Left cardiac atrium (tissue), 4 donors: ENCODE measurements around the gene GIPC3. TPM values are rescaled to one million over a fixed set of nuclear protein-coding genes. Genes with fewer than 3 reads are reported as not detected.
"Not testable (repeated sequence)": the region's sequence is repeated elsewhere in the genome, so short reads cannot be mapped to it uniquely, and the experiment has no call there.

Experiments
- ATAC-seq, 2 donors: fragments of 200-7000 bp; cut with Tn5 transposase; one replicate each; pipeline ENCODE4 v1.9.1; 2020; ENCODE audit warnings: mild to moderate bottlenecking in 2 of 2, moderate library complexity in 2 of 2
- DNase-seq: peaks from one replicate; pipeline ENCODE4 v3.0.0-alpha.2; 2020
- intact Hi-C, 2 donors: fragments of 100-400 bp; cut with DNase I; formaldehyde crosslinking; loops; one replicate each; pipeline versions ENCODE4 v1.14.1 to v1.15.1; 2022 to 2023
- total RNA-seq, 2 donors: library from RNA; stranded (reverse); fragmentation: NEBNext Ultra II Directional; extraction: Animal tissue kit (Norgen Biotek cat#: 25700); gene quantifications; one replicate each; pipeline ENCODE4 v1.2.1, GENCODE V29; 2021
- donor health status: DM: no; HTN: yes; CAD: no.
- donor health status: DM: no; HTN: yes; CAD: no; lungs with severe emphysema.
- donor health status: DM: yes; HTN: yes; CAD: no.
- donor health status: Dilated cardiomyopathy.

The GIPC3 gene
- total RNA-seq, 2 donors from 2014 or later: 1.5 to 1.6 TPM

DNA sequence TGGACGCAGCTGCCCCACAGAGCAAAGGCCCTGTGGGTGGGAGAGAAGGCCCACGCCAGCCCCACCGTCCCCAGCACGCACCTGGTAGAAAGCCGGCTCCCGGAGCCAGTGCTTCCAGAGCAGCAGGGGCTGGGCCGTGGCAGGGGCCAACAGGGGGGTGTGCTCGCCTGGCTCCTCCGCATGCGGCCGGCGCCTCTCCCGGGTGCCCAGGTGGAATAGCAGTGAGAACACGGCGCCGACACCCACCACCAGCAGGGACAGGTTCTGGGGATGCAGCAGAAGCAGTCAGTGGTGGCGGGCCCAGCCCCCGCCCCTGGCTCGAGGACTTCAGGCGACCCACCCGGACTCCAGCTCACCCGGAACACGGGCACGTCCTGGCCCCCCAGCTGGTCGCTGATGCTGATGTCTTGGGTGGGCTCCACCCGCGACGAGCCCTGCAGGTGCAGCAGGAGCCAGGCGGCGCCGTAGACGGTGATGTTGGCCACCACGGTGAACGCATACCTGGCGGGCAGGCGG, 37.5 kb upstream of the GIPC3 start:
- ATAC-seq (no peak), DNase-seq (no peak)
- intact Hi-C loops: loop anchor here (10.0 kb wide), 1 partner anchor 157 kb away; the partner anchor contains the start of genes PIP5K1C (in 2 of the 2) and TJP3 (in 2 of the 2)

DNA sequence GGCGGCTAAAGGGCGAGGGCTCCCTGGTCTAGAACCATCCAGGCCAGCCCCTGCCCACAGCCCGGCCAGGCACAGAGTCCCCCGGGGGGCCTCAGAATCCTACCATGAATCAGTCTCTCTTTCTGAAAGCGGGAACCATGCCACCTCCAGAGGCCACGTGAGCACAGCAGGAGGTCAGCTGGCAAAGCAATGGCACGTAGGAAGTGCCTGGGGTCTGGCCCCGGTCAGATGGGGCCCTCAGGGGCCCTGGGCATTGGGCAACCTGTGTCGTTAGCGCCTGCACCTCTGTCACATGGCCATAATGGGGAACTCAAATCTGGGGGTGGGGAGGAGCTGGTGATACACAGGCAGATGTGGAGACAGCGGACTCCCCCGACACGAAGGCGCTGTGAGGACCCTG, 36.7 kb upstream of the GIPC3 start:
- intact Hi-C loops: loop anchor here (10.0 kb wide), 1 partner anchor 156 kb away; the partner anchor contains the start of genes PIP5K1C (in 2 of the 2) and TJP3 (in 2 of the 2)
- ATAC-seq (no peak), DNase-seq (no peak)

DNA sequence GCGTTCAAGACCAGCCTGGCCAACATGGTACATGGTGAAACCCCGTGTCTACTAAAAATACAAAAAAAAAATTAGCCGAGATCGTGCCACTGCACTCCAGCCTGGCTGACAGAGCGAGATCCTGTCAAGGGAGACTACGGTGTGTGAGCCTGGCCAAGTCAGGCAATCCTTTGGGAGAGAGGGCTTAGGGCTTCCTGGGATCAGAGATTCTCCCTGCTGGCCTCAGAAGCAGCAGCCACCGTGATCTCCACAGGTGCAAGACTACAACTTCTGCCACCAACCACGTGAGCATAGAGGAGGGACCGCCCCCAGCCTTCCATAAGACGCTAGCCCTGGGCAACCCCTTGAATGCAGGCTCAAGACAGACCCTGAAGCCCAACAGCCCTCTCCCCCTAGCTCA, 35.5 kb upstream of the GIPC3 start:
- DNase-seq (no peak), ATAC-seq (no peak)
- intact Hi-C loops: loop anchor here (10.0 kb wide), 1 partner anchor 155 kb away; the partner anchor contains the start of genes PIP5K1C (in 2 of the 2) and TJP3 (in 2 of the 2)

DNA sequence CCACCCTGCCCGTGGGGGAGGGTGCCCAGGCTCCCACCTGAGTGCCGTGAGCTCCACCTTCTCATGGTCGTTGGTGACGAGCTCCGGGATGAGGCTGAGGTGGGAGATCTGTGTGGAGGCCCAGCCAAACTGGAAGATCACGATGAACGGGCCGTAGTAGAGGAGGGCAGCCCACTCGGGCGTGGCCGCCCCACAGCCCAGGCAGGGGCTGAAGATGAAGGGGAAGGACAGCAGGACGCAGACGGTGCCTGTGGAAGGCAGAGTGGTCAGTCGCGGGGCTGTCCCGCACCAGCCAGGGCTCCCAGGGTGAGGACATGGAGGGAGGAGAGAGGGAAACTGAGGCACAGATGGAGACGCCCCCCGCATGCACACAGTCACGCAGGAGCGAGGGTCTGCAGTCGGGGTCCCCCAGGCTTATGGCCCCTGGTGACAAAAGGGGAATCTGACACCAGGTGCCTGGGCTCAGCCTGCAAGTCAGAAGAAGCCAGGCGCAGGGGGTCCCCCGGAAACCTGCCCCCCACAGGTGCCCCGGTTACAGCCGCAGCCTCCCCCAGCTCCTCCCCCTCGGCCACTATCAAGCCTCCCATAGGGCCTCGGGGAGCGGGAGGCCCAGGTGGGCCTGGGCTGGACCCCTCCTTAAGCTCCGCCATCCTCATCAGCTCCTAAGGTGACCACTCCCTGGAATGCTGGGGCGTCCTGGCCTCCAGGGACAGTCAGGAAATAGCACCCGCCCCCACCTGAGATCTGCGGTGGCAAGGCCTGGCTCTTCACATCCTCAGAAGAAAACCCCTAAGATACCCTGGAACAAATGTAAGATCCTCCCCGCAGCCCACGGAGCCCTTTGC, 34.1 kb upstream of the GIPC3 start:
- DNase-seq: no peak
- intact Hi-C loops: no loop called here

DNA sequence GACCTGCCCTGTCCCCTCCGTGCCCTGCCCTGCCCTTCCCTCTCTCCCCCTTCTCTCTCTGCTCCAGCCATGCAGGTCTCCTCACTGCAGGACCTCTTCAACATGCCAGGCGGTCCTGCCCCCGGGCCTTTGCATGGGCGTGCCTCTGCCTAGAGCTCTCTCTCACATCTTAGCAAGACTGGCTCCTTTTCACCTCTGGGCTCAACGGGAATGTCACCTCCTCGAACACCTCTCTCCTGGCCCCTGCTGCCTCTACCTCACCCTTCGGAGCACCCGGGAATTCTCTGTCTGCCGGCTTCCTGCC, 33.5 kb upstream of the GIPC3 start:
- intact Hi-C loops: no loop called here
- ATAC-seq (no peak), DNase-seq (no peak)

More for the DNA sequence above, 34.1 kb upstream of the GIPC3 start:
- ATAC-seq: no peak

DNA sequence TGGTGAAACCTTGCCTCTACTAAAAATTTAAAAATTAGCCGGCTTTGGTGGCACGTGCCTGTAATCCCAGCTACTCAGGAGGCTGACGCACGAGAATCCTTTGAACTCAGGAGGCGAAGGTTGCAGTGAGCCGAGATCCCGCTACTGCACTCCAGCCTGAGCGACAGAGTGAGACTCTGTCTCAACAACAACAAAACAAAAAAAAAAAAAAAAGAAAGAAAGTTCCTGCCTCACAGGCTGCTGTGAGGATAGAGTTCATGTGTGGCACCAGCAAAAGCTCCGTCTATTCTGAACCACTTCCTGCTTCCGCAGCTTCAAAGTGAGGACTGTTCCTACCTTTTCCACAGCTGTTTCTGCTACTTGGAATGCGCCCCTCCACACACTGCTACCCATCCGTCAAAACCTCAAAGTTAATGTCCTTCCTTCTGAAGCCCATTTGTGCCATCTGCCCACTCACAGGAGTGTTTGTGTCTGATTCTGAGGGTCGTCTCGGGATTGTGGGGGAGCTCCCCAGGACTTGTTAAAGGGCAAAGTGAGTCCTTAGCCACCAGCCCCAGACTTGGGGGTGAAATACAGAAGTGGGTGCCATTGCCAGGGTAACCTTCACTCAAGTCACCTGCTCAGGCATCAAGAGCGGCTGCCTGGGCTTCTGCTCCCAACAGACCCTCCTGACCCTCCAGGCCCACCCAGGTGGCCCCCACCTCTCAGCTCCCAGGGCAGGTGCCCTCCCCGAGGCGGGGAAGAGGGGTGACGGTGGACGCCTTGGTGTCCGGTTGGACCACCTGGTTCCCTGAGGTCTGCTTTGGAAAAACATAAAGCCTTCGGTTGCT, 30.8 kb upstream of the GIPC3 start:
- ATAC-seq (no peak), DNase-seq (no peak)
- intact Hi-C loops: loop anchor here in 1 of 2 donors (5.0 kb wide), 1 partner anchor 63 kb away; no protein-coding TSS in a partner anchor

DNA sequence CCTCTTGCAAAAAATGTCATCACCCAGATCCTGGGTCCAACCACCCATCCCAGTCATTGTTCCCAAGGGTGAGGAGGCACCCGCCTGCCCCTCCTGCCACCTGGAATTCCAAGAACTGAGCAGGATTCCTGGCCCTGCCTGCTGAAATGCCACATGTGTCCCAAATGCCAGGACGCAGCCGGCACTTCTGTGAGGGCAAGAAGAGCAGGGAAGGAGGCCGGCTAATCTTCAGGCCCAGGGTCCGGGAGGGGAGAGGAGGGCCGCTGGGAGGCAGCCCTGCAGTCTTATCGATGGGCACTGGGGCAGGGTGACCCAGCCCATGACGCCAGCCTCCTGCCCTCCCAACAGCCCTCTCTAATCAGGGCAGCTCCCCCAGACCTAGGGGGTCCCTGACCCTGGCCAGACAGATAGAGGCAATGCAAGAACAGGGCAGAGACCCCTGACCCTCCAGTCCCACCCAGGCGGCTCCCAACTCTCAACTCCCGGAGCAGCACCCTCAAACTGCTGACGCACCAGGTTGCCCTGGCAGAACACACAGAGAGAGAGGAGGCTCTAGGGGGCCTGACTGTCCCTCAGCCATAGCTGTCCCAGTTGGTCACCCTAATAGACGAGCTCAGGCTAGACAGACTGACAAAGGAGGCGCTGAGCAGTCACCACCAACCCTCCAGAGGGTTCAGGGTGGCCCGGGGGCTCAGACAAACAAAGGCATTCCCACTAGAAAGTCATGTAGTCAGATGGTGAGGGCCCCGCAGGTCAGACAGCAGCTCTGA, 29.4 kb upstream of the GIPC3 start:
- DNase-seq (no peak), ATAC-seq (no peak)
- intact Hi-C loops: loop anchor here in 1 of 2 donors (5.0 kb wide), 1 partner anchor 61 kb away; no protein-coding TSS in a partner anchor

DNA sequence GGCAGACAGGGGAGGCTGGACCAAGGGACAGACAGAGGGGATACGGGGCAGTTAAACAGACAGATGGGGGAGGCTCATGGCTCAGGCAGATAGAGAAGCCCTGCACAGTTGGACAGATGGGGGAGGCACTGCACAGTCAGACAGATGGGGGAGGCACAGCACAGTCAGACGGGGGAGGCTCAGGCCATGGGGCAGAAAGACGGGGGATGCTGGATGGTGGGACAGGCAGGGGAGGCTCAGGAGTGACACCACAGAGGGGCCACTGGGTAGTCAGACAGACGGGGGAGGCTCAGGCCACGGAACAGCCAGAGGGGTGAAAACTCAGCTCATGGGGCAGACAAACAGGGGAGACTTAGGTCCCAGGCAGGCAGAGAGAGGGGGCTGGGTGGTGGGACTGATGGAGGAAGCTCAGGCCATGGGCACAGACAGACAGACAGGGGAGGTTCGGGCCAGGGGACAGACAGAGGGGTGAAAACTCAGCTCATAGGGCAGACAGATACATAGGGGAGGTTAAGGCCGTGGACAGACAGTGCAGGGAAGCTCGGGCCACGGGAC, 28.8 kb upstream of the GIPC3 start:
- intact Hi-C loops: loop anchor here in 1 of 2 donors (5.0 kb wide), 1 partner anchor 61 kb away; no protein-coding TSS in a partner anchor
- DNase-seq (no peak), ATAC-seq (no peak)

DNA sequence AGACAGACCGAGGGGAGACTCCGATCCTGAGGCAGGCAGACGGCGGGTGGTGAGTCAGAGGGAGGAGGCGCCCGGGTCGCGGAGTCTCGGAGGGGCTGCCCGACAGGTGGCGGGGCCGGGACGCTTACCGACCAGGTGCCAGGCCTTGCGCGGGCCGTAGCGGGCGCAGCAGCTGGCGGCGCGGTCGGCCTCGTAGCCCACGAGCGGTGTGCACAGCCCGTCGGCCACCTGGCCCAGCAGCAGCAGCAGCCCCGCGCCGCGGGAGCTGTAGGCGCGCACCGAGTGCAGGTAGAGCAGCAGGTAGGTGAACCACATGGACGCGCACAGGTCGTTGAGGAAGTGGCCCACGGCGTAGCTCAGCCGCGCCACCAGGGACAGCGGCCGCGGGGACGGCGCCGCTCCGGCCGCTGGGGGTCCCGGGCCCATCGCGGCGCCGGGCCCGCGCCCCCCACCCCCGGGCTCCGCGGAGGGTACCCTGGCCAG, 28.3 kb upstream of the GIPC3 start:
- ATAC-seq: peak; percentile 6 to 8
- intact Hi-C loops: loop anchor here in 1 of 2 donors (5.0 kb wide), 1 partner anchor 60 kb away; no protein-coding TSS in a partner anchor
- DNase-seq: no peak

DNA sequence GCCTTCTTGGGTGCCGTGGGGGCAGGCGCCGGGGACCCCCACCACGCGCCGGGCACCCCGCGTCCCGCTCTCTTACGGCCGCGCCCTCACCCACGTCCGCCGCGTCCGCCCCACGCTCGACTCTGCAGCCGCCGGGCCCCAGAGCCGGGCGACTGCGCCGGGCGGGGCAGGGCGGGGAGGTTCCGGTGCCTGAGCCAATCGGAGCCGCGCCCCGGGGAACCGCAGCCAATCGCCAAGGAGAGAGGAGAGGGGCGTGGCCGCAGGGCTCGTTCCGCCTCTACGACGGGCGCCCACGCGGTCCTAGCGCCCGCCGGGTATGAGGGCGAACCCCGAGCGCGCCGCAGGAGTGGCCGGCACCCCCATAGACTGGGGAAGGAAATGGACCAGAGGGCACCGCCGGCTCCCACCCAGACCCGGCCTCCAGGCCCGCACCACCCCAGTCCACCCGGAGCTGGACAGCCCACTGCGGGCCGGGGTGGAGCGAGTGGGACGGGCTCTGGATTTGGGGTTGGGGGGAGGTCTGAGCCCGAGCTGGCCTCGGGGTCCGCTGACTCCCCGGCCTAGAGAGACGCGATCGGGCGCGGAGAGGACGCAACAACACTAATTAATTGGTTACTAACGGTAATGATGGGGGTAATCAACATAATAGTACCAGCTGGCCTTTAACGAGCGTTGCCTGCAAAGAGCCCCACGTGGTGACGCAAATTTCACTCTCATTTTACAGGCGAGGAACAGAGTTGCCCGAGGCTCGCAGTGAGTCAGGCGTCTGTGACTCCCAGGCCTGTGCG, 27.6 kb upstream of the GIPC3 start, which contains the start of gene MFSD12:
TSS of gene MFSD12 (minus strand) at position 126 of the 788 bp plus-strand sequence. CDS start 183 bp downstream, outside the sequence.
- intact Hi-C loops: loop anchor here in 1 of 2 donors (5.0 kb wide), 1 partner anchor 60 kb away; no protein-coding TSS in a partner anchor
- peak; percentile 96 for DNase-seq
- ATAC-seq: peak; percentile 98 to 99

DNA sequence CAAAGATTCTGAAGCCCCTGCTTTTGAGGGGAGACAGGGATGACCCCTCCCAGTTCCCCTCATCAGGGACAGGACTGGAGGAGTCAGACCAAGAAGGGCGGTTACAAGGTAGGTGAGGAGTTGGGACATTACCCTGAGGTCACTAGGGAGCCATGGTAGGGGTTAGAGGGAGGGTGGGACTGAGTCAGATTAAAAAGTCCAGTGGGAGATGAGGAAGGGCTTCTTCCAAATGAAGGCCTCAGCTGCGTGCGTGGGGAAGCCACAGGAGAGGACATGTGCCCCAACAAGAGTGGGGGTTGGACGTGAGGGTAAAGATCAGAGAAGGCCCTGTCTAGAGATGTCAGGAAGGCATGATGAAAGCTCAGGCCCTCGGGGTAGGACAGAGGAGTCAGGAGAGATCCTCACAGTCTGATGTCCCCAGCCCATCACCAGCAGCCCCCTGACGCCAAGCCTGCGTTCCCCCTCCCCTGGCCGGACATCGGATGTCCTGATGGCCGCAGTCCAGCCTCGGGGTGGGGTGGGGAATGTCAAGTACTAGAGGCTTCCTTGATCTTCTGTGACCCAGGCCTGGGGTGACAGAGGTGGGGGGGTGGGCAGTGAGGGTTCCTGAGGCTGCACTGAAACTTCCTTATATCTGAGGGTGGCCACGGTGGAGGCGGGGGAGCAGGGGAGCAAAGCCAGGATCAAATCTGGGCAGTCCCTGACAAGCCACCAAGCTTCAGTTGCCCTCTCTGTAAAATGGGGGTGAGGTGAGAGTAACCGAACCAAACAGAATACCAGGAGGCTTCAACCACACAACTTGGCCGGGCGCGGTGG, 21.4 kb upstream of the GIPC3 start:
- intact Hi-C loops: no loop called here
- DNase-seq: no peak
- no peak for ATAC-seq

DNA sequence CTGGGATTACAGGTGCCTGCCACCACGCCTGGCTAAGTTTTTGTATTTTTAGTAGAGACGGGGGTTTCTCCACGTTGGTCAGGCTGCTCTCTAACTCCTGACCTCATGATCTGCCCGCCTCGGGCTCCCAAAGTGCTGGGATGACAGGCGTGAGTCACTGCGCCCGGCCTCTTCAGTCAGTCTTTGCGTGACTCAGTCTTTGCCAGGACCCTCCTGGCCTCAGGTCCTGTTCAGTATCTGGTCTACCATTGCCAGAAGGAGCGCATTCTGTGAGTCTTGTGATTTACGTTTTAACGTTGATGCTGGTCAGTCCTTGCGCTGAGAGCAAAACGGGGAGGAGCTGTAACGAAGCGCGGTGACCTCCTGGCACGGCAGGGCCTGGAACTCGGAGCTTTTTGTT, 20.1 kb upstream of the GIPC3 start:
- intact Hi-C loops: no loop called here
- DNase-seq: no peak
- ATAC-seq: no peak

DNA sequence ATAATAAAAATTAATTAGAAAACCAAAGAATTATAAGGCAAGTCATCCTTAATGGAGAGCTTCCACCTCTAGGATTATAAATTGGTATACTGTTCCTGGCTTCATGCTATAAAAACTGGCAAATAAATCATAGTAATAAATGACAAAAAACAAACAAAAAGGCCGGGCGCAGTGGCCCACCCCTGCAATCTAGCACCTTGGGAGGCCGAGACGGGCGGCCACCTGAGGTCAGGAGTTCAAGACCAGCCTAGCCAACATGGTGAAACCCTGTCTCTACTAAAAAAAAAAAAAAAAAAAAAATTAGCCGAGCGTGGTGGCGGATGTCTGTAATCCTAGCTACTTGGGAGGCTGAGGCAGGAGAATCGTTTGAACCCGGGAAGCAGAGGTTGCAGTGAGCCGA, 15.2 kb upstream of the GIPC3 start:
- DNase-seq, ATAC-seq, intact Hi-C loops: not testable (repeated sequence)

DNA sequence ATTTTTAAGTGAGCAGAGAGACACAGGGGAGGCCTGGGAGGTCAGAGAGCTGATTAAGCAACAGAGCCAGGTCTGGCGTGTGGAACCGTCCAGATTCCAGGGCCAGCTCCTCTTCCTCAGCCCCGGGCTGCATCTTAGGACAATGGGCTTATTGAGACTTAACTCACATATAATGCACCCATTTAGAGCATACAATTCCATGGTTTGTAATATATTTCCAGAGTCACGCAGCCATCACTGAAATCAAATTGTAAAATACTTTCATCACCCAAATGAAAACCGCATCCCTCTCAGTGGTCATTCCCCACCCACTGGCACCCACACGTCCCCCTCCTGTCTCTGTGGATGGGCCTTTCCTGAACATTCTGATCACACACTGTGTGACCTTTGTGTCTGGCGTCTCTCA, 14.7 kb upstream of the GIPC3 start:
- intact Hi-C loops: no loop called here
- ATAC-seq (no peak), DNase-seq (no peak)

DNA sequence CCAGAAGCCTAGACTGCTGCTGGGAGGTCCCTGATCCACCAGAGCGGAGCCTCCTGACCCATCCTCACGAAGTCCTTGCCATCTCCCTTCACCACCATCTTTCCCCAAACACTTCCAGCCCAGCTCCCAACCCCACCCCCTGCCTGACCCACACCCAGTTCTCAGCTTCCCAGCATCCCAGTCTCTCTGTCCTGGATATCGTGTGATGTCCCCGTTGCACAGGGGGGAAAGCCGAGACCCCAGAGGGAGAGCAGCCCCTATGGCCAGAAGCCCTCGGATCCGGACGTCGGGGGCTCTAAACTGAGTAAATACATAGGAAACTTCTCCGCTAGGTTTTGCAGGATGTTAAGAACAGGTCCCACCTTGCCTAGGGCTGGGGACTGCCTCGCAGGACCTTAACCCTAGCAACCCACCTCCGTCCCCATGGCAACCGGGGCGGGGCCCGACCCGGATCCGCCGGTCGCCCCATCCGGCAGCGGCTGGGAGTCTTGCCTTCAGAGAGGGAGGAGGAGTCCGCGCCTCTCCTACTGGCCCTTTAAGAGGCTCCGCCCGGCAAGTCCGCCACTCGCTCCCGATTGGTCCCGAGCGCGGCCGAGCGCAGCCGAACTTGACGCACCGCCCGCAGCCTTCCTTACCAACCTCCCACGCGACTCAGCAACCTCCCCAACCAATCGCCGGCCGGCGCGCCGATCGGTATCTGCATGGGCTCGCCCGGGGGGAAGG, 13.0 kb upstream of the GIPC3 start:
- DNase-seq (peak; percentile 100), ATAC-seq (peak; percentile 96 to 97)
- intact Hi-C loops: no loop called here

DNA sequence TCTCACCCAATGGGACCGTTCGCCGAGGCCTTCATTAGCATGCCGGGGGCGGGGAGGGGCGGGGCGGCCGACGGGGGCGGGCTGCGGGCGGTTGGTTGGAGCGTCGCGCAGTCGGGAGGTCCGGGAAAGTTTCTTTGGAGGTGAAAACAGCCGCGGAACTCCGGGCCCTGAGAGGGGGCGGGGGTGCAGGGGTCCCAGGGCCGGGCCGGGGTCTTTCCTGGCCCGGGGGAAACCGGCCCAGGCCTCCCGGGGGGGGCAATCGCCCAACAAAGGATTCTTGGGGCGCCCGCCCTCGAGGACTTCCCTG, 12.5 kb upstream of the GIPC3 start, which contains the start of gene HMG20B:
TSS of gene HMG20B (plus strand) at position 90 of the 307 bp plus-strand sequence. CDS start 366 bp downstream, outside the sequence.
- no peak for DNase-seq
- intact Hi-C loops: no loop called here
- no peak for ATAC-seq
